ENCODE data around the gene ABTB2.

The ABTB2 gene

GRCh38 chr11:34157163-34157562 lies 200.6 kb downstream of the ABTB2 start:
- ChIA-PET POLR2A (no interaction called here), CTCF (no interaction called here)
- TF ChIP-seq ELF4 (IDR thresholded peaks at IDR 0.05) (no peak), CTBP1 (IDR thresholded peaks at IDR 0.05; ENCODE audit: borderline replicate concordance) (no peak), L3MBTL2 (conservative IDR thresholded peaks at IDR 0.05) (no peak), NFRKB (IDR thresholded peaks at IDR 0.05) (no peak), ARNT (IDR thresholded peaks at IDR 0.05) (no peak), SP1 (IDR thresholded peaks at IDR 0.05) (no peak), FOXK2 (IDR thresholded peaks at IDR 0.05) (no peak), ZNF384 (IDR thresholded peaks at IDR 0.05) (no peak)
- no peak for DNase-seq (ENCODE audit: extremely low spot score)

- CTCF ChIA-PET: no interaction called here
- POLR2A ChIA-PET: interaction anchor here (1.2 kb wide), 1 partner anchor 50 kb away, joined by 3 read pairs; the partner anchor contains the start of gene NAT10
- no peak for DNase-seq (ENCODE audit: extremely low spot score)
- TF ChIP-seq TARDBP (IDR thresholded peaks at IDR 0.05): no peak
- no peak for TF ChIP-seq NFRKB (IDR thresholded peaks at IDR 0.05)
- TF ChIP-seq ZNF384 (IDR thresholded peaks at IDR 0.05): no peak
- no peak for TF ChIP-seq LEF1 (IDR thresholded peaks at IDR 0.05; ENCODE audit: borderline replicate concordance)
- no peak for TF ChIP-seq CTBP1 (IDR thresholded peaks at IDR 0.05; ENCODE audit: borderline replicate concordance)
- TF ChIP-seq SUZ12 (IDR thresholded peaks at IDR 0.05): no peak
These were observed 202.1 kb downstream of the ABTB2 start for GRCh38 chr11:34155757-34156062.

- CTCF ChIA-PET: no interaction called here
- POLR2A ChIA-PET: interaction anchor here (1.2 kb wide), 1 partner anchor 50 kb away, joined by 3 read pairs; the partner anchor contains the start of gene NAT10
- no peak for TF ChIP-seq ARNT (IDR thresholded peaks at IDR 0.05)
- no peak for TF ChIP-seq ELF4 (IDR thresholded peaks at IDR 0.05)
- no peak for TF ChIP-seq SUZ12 (IDR thresholded peaks at IDR 0.05)
- TF ChIP-seq CTBP1 (IDR thresholded peaks at IDR 0.05; ENCODE audit: borderline replicate concordance): no peak
- no peak for TF ChIP-seq NFRKB (IDR thresholded peaks at IDR 0.05)
- no peak for TF ChIP-seq SP1 (IDR thresholded peaks at IDR 0.05)
- no peak for TF ChIP-seq FOXM1 (IDR thresholded peaks at IDR 0.05; ENCODE audit: borderline replicate concordance)
- no peak for DNase-seq (ENCODE audit: extremely low spot score)
These were observed 202.6 kb downstream of the ABTB2 start for GRCh38 chr11:34155057-34155756.

GRCh38 chr11:34154059-34154875 lies 203.5 kb downstream of the ABTB2 start:
- TF ChIP-seq ELF4 (IDR thresholded peaks at IDR 0.05) (no peak), BHLHE40 (IDR thresholded peaks at IDR 0.05; ENCODE audit: borderline replicate concordance) (no peak), LEF1 (IDR thresholded peaks at IDR 0.05; ENCODE audit: borderline replicate concordance) (no peak), ARNT (IDR thresholded peaks at IDR 0.05) (no peak), NFRKB (IDR thresholded peaks at IDR 0.05) (no peak), TARDBP (IDR thresholded peaks at IDR 0.05) (no peak), CTBP1 (IDR thresholded peaks at IDR 0.05; ENCODE audit: borderline replicate concordance) (no peak), SP1 (IDR thresholded peaks at IDR 0.05) (no peak), FOXM1 (IDR thresholded peaks at IDR 0.05; ENCODE audit: borderline replicate concordance) (no peak), HDGF (IDR thresholded peaks at IDR 0.05; ENCODE audit: borderline replicate concordance) (no peak)
- ChIA-PET CTCF (no interaction called here), POLR2A (no interaction called here)
- no peak for DNase-seq (ENCODE audit: extremely low spot score)

GRCh38 chr11:34151916-34152845 lies 205.6 kb downstream of the ABTB2 start:
- TF ChIP-seq NFRKB (IDR thresholded peaks at IDR 0.05): no peak
- TF ChIP-seq SUZ12 (IDR thresholded peaks at IDR 0.05): no peak
- no peak for TF ChIP-seq TARDBP (IDR thresholded peaks at IDR 0.05)
- no peak for DNase-seq (ENCODE audit: extremely low spot score)
- POLR2A ChIA-PET: no interaction called here
- CTCF ChIA-PET: no interaction called here

GRCh38 chr11:34151166-34151565 lies 206.6 kb downstream of the ABTB2 start:
- ChIA-PET CTCF (no interaction called here), POLR2A (no interaction called here)
- no peak for DNase-seq (ENCODE audit: extremely low spot score)
- TF ChIP-seq CTBP1 (IDR thresholded peaks at IDR 0.05; ENCODE audit: borderline replicate concordance) (no peak), SP1 (IDR thresholded peaks at IDR 0.05) (no peak), ELF4 (IDR thresholded peaks at IDR 0.05) (no peak), TARDBP (IDR thresholded peaks at IDR 0.05) (no peak), HDGF (IDR thresholded peaks at IDR 0.05; ENCODE audit: borderline replicate concordance) (no peak), SUZ12 (IDR thresholded peaks at IDR 0.05) (no peak), FOXK2 (IDR thresholded peaks at IDR 0.05) (no peak), FOXA1 (IDR thresholded peaks at IDR 0.05) (no peak), NFRKB (IDR thresholded peaks at IDR 0.05) (no peak), LEF1 (IDR thresholded peaks at IDR 0.05; ENCODE audit: borderline replicate concordance) (no peak)

GRCh38 chr11:34150494-34151151 lies 207.2 kb downstream of the ABTB2 start:
- CTCF ChIA-PET: interaction anchor here (1.4 kb wide), 1 partner anchor 24 kb away, joined by 4 read pairs; no protein-coding TSS in a partner anchor
- TF ChIP-seq FOXK2 (IDR thresholded peaks at IDR 0.05) (no peak), CTBP1 (IDR thresholded peaks at IDR 0.05; ENCODE audit: borderline replicate concordance) (no peak), LEF1 (IDR thresholded peaks at IDR 0.05; ENCODE audit: borderline replicate concordance) (no peak), TARDBP (IDR thresholded peaks at IDR 0.05) (no peak), ELF4 (IDR thresholded peaks at IDR 0.05) (no peak), FOXA1 (IDR thresholded peaks at IDR 0.05) (no peak), ZNF384 (IDR thresholded peaks at IDR 0.05) (no peak), HDGF (IDR thresholded peaks at IDR 0.05; ENCODE audit: borderline replicate concordance) (no peak), L3MBTL2 (conservative IDR thresholded peaks at IDR 0.05) (no peak), FOXM1 (IDR thresholded peaks at IDR 0.05; ENCODE audit: borderline replicate concordance) (no peak), BHLHE40 (IDR thresholded peaks at IDR 0.05; ENCODE audit: borderline replicate concordance) (no peak), SUZ12 (IDR thresholded peaks at IDR 0.05) (no peak), NFRKB (IDR thresholded peaks at IDR 0.05) (no peak), PKNOX1 (IDR thresholded peaks at IDR 0.05) (no peak), ARNT (IDR thresholded peaks at IDR 0.05) (no peak)
- POLR2A ChIA-PET: no interaction called here
- no peak for DNase-seq (ENCODE audit: extremely low spot score)

Data from HEK293T (cell line).